Measurements from ENCODE around the gene IDE.
"Not testable (repeated sequence)": the region's sequence is repeated elsewhere in the genome, so short reads cannot be mapped to it uniquely, and the experiment has no call there.

The IDE gene

DNA sequence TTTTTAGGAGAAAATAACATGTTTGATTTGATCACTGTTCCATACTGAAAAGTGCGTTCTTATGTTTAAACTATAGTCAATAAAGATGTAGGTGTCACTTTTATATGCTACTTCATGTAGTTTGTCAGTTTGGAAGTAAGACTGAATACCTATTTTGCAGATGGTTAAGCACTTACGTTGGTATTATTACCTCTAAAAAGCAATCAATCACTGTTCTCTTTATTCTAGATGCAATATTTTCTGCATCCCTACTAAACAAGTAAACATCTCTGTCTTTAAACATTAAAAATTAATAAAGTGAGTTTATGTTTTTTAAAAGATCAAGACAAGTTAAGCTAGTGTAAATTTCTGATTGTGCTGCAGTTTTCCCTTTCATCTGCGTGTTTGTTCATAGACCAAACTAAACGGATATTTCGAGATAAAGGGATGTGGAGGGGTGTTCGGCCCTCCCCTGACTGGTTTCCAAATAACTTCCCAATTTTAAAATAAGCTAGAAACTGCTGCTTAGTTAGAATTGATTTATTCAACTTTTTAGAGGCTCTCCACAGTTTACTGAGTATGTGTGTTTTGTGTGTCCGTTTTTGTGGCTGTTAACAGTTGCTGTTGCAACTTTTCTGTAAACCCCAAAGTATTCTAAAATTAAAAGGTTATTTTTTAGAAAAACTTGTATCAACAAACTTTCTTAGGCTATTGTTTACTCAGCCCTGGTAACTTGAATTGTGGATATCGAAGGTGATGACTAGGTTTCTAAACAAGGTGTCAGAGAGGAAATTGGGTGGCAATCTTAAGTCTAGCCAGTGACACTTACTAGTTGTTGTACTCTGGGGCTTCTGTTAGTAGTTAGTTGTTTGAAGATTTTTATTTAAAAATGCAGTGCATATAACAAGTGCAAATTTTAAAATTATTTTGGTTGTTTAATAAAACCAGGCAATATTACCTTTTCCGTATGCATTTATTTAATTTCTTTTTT, 20.0 kb upstream of the IDE start:
- TF ChIP-seq, protein P1, sequence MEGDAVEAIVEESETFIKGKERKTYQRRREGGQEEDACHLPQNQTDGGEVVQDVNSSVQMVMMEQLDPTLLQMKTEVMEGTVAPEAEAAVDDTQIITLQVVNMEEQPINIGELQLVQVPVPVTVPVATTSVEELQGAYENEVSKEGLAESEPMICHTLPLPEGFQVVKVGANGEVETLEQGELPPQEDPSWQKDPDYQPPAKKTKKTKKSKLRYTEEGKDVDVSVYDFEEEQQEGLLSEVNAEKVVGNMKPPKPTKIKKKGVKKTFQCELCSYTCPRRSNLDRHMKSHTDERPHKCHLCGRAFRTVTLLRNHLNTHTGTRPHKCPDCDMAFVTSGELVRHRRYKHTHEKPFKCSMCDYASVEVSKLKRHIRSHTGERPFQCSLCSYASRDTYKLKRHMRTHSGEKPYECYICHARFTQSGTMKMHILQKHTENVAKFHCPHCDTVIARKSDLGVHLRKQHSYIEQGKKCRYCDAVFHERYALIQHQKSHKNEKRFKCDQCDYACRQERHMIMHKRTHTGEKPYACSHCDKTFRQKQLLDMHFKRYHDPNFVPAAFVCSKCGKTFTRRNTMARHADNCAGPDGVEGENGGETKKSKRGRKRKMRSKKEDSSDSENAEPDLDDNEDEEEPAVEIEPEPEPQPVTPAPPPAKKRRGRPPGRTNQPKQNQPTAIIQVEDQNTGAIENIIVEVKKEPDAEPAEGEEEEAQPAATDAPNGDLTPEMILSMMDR (IDR thresholded peaks at IDR 0.05; ENCODE audit: low read depth, low read length), result no peak
- peak overlapping the region; percentile 77 for H3K4me3 ChIP-seq (ENCODE audit: low read depth, low read length)

DNA sequence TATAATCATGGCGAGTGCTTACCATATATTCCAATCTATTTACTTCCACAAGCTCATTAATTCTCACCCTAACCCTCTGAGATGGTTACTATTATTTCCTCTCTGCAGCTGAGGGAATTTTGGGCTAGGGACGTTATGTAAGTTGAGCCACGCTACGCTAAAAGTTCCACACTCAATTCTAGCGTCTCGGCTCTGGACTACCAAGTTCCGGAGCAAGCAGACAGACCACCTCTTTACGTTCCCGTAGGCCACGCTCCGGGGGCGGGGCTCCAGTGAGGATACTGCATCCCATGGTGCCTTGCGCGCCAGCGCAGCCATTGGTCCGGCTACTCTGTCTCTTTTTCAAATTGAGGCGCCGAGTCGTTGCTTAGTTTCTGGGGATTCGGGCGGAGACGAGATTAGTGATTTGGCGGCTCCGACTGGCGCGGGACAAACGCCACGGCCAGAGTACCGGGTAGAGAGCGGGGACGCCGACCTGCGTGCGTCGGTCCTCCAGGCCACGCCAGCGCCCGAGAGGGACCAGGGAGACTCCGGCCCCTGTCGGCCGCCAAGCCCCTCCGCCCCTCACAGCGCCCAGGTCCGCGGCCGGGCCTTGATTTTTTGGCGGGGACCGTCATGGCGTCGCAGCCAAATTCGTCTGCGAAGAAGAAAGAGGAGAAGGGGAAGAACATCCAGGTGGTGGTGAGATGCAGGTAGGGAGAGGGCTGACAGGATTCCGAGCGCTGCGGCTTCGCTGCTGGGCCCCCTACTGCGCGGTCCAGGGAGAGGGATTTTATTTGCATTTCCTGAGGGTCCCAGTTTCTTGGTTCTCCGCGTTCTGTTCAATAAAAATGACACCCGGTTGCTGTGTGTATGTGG, 19.1 kb upstream of the IDE start, which contains the start of gene KIF11:
KIF11 (plus strand) TSS at position 370 of the 858 bp plus-strand sequence; CDS start at position 616, 246 bp downstream.
- TF ChIP-seq, protein P1 (IDR thresholded peaks at IDR 0.05; ENCODE audit: low read depth, low read length), result no peak

DNA sequence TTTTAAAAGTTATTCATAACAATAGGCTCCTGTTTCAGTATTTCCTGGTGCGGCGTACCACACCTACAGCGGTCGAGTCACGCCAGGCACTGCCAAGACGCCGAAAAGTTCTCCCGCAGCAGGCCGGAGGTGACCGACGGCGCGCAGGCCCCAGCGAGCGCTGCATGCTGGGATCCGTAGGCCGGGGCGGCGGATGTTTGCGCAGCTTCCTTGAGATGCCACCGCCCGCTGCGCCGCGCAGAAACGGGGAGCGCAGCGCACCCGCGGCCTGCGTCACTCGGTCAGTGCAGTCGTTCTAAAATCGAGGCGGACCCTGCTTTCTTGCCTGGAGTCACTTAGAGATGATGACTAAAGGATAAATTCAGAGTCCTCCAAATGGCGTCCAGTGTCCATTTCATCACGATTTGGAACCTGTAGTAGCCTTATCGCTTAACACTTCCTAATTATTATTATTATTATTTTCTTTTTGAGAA, 17.7 kb upstream of the IDE start:
- TF ChIP-seq, protein P1 (IDR thresholded peaks at IDR 0.05; ENCODE audit: low read depth, low read length), result no peak

More for the DNA sequence above, 19.1 kb upstream of the IDE start, which contains the start of gene KIF11:
- peak within 1 kb of the TSS; percentile 77 for H3K4me3 ChIP-seq (ENCODE audit: low read depth, low read length)

DNA sequence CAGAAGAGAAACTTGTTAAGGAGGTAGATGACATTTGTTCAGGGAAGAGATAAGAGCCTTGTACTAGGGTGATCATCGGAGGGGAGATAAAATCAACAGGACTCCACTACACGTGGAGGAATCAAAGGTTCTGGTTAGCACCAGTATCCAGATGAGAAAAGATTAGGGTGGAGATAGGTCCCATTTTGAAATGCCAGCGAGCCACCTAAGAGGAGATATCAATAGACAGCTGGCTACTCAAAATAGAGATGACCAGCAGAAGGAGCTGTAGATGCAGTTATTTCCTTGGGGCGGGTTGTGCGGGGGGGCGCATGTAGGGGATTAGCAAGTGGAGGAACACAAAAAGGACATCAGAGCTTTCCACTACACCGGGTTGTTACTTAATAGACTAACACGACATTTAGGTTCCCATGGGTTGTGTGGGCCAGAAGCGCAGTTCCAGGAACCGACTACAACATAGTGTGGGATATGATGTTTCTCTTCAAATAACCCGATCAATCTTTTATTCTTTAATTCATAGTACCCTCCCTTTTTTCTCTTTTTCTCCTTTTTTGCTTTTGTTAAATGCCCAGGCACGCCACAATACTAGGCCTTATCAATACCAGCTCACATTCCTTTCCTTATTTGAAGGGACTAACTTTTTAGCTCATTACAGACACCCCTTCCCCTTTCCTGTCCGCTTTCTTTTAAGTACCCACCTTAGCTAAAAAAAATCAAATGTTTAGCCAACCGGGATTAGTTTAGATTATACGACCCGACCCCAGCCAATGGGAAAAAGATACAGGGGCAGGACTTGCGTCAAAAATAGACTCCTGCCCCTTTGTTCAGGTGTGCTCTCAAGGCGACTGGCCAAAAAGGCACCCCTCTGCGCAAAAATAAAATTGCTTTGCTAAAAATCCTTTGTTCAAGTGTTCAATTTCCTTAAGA, 17.0 kb upstream of the IDE start:
- H3K4me3 ChIP-seq (ENCODE audit: low read depth, low read length), result peak overlapping the region; percentile 77
- TF ChIP-seq, protein P1 (IDR thresholded peaks at IDR 0.05; ENCODE audit: low read depth, low read length), result no peak

More for the DNA sequence above, 17.7 kb upstream of the IDE start:
- H3K4me3 ChIP-seq (ENCODE audit: low read depth, low read length), result peak overlapping the region; percentile 77

DNA sequence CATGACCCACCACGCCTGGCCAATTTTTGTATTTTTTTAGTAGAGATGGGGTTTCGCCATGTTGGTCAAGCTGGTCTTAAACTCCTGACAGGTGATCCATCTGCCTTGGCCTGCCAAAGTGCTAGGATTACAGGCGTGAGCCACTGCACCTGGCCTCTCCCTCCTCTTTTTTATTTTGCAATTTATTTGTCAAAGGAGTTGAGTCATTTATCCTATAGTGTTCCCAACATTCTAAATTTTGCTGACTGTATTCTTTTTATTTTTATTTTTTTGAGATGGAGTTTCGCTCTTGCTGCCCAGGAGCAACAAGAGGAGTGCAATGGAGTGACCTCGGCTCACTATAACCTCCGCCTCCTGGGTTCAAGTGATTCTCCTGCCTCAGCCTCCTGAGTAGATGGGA, 8.5 kb upstream of the IDE start:
- H3K4me3 ChIP-seq (ENCODE audit: low read depth, low read length), result not testable (repeated sequence)

DNA sequence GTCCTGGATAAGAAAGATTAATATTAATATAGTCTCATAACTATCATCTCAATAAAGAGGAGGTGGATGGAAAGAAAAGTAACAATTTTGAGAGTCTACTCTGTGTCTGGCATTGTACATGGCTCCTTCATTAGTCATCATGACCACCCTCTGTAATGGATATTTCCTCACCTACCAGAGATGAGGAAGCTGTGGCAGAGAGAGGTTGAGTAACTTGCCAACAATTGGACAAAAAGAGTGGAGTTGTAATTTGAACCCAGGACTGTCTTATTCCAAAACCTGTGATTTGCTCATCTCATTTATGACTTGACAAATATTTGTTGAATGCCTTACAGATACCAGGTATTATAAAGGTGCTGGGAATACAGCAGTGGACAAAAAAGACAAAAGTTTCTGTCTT, 2.1 kb upstream of the IDE start:
- TF ChIP-seq, protein P1 (IDR thresholded peaks at IDR 0.05; ENCODE audit: low read depth, low read length), result no peak

More for the DNA sequence above, 2.1 kb upstream of the IDE start:
- no peak overlapping the region for H3K4me3 ChIP-seq (ENCODE audit: low read depth, low read length)

All from WI38 (cell line).